ENCODE results near the gene IKBKE. TPM values are rescaled to one million over a fixed set of nuclear protein-coding genes. Genes with fewer than 3 reads are reported as not detected.

The IKBKE gene
- total RNA-seq, 1 donor from 2014 or later = 6.3 TPM

DNA sequence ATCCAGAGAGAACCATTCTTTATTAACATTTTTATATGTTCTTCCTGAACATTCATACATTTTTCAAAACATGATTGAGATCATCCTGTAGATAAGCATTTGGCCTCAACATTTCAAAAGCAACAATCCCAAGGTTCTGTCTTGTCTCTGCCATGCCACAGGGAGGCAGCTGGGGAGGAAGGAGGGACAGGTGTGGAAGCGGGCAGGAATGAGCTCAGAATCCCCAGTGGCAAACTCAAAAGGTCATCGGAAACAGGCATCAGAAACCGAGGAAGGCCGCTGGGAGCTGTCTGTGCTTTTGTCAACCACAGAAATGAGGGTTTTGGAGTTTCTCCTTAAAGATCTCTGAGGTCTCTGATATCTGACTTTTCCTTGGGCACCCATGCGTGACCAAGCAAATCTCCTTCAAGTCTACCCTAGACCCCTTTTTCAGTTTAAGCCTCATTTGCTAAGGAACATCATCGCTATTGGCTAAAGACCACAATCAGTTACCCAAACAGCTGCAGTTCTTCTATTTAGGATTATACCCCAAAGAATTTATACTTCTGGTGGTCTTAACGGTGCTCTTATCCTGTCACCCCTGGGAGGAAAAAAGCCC, 71.1 kb downstream of the IKBKE start:
- intact Hi-C loops (cut with DNase I) = loop anchor here (5.0 kb wide), 1 partner anchor 34 kb away; the partner anchor contains the start of gene RASSF5
- H3K9me3 ChIP-seq = no peaks in the 10 kb centered on the region

DNA sequence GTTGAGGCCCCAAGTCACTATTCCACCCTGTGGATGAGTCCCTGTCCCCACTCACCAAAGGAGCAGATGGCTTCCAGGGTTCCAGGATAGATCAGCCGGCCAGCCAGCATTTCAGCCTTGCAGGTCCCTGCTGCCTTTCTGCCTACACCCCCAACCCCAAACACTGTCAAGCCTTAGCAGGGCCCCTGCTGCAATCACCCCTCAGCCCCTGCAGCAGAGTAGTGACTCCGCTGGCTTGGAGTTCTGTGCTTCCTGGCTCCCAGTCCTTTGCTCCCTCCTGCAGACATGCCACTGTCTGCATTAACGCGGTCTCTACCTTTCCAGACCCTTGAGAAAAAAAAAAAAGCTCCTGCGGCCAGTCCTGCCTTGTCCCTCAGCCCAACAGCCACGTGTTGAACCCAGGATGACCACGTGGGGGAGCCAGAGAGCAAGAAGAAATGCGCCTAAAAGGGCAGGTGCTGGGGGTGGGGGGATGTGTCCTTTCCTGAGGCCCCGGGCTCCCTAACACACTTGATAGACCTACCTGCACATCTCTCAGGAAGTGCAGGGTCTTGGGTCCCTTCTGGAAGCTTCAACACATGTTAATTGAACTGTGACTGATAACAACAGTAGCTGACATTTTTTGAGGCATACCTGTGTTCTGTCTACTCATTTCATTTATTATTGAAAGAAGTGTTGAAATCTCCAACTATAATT, 74.4 kb downstream of the IKBKE start:
- H3K9me3 ChIP-seq = no peaks in the 10 kb centered on the region
- peak in 1 of 2 donors; percentile 83 for DNase-seq (ENCODE audit: low spot score in 2 of 2)
- intact Hi-C loops (cut with DNase I) = loop anchor here (2.0 to 5.0 kb wide), 2 partner anchors 37 to 38 kb away; partner anchors contain the start of gene RASSF5
- no peaks in the 10 kb centered on the region for H3K36me3 ChIP-seq
- TF ChIP-seq, protein P1, sequence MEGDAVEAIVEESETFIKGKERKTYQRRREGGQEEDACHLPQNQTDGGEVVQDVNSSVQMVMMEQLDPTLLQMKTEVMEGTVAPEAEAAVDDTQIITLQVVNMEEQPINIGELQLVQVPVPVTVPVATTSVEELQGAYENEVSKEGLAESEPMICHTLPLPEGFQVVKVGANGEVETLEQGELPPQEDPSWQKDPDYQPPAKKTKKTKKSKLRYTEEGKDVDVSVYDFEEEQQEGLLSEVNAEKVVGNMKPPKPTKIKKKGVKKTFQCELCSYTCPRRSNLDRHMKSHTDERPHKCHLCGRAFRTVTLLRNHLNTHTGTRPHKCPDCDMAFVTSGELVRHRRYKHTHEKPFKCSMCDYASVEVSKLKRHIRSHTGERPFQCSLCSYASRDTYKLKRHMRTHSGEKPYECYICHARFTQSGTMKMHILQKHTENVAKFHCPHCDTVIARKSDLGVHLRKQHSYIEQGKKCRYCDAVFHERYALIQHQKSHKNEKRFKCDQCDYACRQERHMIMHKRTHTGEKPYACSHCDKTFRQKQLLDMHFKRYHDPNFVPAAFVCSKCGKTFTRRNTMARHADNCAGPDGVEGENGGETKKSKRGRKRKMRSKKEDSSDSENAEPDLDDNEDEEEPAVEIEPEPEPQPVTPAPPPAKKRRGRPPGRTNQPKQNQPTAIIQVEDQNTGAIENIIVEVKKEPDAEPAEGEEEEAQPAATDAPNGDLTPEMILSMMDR (IDR thresholded peaks at IDR 0.05) = peak; percentile 63 to 91 (median 83)
- H3K27me3 ChIP-seq = no peaks in the 10 kb centered on the region
- peaks cover 0 to 17% of the 10 kb centered on the region in 2 donors for H3K4me1 ChIP-seq
- H3K4me3 ChIP-seq = no peak overlapping the region
- H3K27ac ChIP-seq = no peak overlapping the region

More for the DNA sequence above, 71.1 kb downstream of the IKBKE start:
- H3K27me3 ChIP-seq = no peaks in the 10 kb centered on the region
- TF ChIP-seq, protein P1 (IDR thresholded peaks at IDR 0.05) = no peak
- peaks cover 0 to 4% of the 10 kb centered on the region in 2 donors for H3K36me3 ChIP-seq
- DNase-seq (ENCODE audit: low spot score in 2 of 2) = no peak
- no peak overlapping the region for H3K4me3 ChIP-seq
- H3K4me1 ChIP-seq = peaks cover 0 to 20% of the 10 kb centered on the region in 2 donors
- peak overlapping the region; percentile 84 for H3K27ac ChIP-seq

DNA sequence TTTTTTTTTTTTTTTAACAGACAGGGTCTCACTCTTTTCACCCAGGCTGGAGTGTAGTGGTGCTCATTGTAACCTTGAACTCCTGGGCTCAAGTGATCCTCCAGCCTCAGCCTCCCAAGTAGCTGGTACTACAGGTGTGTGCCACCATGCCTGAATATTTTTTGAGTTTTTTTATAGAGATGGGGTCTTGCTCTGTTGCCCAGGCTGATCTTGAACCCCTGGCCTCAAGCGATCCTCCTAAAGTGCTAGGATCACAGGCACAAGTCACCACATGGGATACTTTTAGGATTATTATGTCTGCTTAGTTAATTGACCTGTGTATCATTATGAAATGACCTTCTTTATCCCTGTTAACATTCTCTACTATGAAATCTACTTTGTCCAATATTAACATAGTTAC, 75.1 kb downstream of the IKBKE start:
- intact Hi-C loops (cut with DNase I) = loop anchor here (2.0 kb wide), 1 partner anchor 37 kb away; no protein-coding TSS in a partner anchor
- no peaks in the 10 kb centered on the region for H3K36me3 ChIP-seq
- no peak overlapping the region for H3K4me3 ChIP-seq
- H3K9me3 ChIP-seq = no peaks in the 10 kb centered on the region
- TF ChIP-seq, protein P1 (IDR thresholded peaks at IDR 0.05) = no peak
- no peak for DNase-seq (ENCODE audit: low spot score in 2 of 2)
- no peak overlapping the region for H3K27ac ChIP-seq
- H3K4me1 ChIP-seq = peaks cover 0 to 11% of the 10 kb centered on the region in 2 donors
- H3K27me3 ChIP-seq = no peaks in the 10 kb centered on the region

Other genes with a start within 250 kb of the IKBKE start
- gene RASSF5, start 37.1 kb downstream of the IKBKE start, total RNA-seq = 8.9 TPM
- 40.2 TPM for gene EIF2D, start 142.0 kb downstream of the IKBKE start, total RNA-seq
- gene DYRK3, start 165.1 kb downstream of the IKBKE start, total RNA-seq = 17.9 TPM
- 35.3 TPM for gene MAPKAPK2, start 214.4 kb downstream of the IKBKE start, total RNA-seq